HFFc6 (cell line): ENCODE results near the gene SNX30. TPM values are rescaled to one million over a fixed set of nuclear protein-coding genes. Genes with fewer than 3 reads are reported as not detected.

Experiments used
- DNase-seq: peaks from one replicate; pipeline ENCODE4 v3.0.0-alpha.2; 2018
- H3K27ac Mint-ChIP-seq: 2 replicates; pipeline ENCODE4 v1.8.0; 2020; ENCODE audit warnings: mild to moderate bottlenecking, mixed read lengths
- H3K27me3 Mint-ChIP-seq: 2 replicates; pipeline ENCODE4 v1.8.0; 2021; ENCODE audit warnings: mild to moderate bottlenecking, moderate library complexity, mixed read lengths; ENCODE audit not compliant: insufficient read depth
- H3K36me3 Mint-ChIP-seq: 2 replicates; pipeline ENCODE4 v1.8.0; 2021; ENCODE audit warnings: low read depth, mixed read lengths
- H3K4me1 Mint-ChIP-seq: 2 replicates; pipeline ENCODE4 v1.8.0; 2020; ENCODE audit warnings: low read depth, mixed read lengths
- H3K4me3 Mint-ChIP-seq: 2 replicates; pipeline ENCODE4 v1.8.0; 2020; ENCODE audit warnings: mild to moderate bottlenecking, moderate library complexity, mixed read lengths
- H3K9me3 Mint-ChIP-seq: 2 replicates; pipeline ENCODE4 v1.8.0; 2020; ENCODE audit warnings: mild to moderate bottlenecking, mixed read lengths
- CTCF ChIP-seq: fragments of 200-600 bp; sonication (generic); IDR thresholded peaks from 2 replicates; pipeline ENCODE4 v1.5.0; 2021; ENCODE audit warnings: antibody characterized with exemption, mild to moderate bottlenecking
- total RNA-seq, 6 experiments: library from RNA; stranded (reverse); fragmentation: NEBNext Ultra II Directional; extraction: Animal tissue kit (Norgen Biotek cat#: 25700); gene quantifications; 2 replicates in 1 of 6; 3 replicates in 5 of 6; pipeline ENCODE4 v1.2.3, GENCODE V29; 2021

SNX30 gene
- total RNA-seq, 6 experiments from 2014 or later = 11.1 to 14.9 (median 13.9) TPM

- no peaks in the 10 kb centered on the region for H3K36me3 Mint-ChIP-seq
- no peak for TF ChIP-seq CTCF
- no peak overlapping the region for H3K27ac Mint-ChIP-seq
- peaks cover 1% of the 10 kb centered on the region for H3K4me1 Mint-ChIP-seq
- no peak for DNase-seq
- H3K9me3 Mint-ChIP-seq = peaks cover 4% of the 10 kb centered on the region; the same call in 1 of the 2 replicates
- peaks cover 6% of the 10 kb centered on the region; the same call in 1 of the 2 replicates for H3K27me3 Mint-ChIP-seq
- H3K4me3 Mint-ChIP-seq = no peak overlapping the region
Measured at GRCh38 chr9:112744177-112744576, 6.4 kb upstream of the SNX30 start.

GRCh38 chr9:112747094-112747493 lies 3.5 kb upstream of the SNX30 start:
- no peak for DNase-seq
- H3K9me3 Mint-ChIP-seq = no peaks in the 10 kb centered on the region
- TF ChIP-seq CTCF = no peak
- H3K36me3 Mint-ChIP-seq = peaks cover 3% of the 10 kb centered on the region; the same call in 1 of the 2 replicates
- H3K4me3 Mint-ChIP-seq = no peak overlapping the region
- no peaks in the 10 kb centered on the region for H3K27me3 Mint-ChIP-seq
- H3K4me1 Mint-ChIP-seq = peaks cover 22% of the 10 kb centered on the region
- H3K27ac Mint-ChIP-seq = no peak overlapping the region

GRCh38 chr9:112750764-112751055 lies 150 bp downstream of the SNX30 start:
- TF ChIP-seq CTCF = no peak
- Mint-ChIP-seq H3K27ac (no peak overlapping the region), H3K36me3 (peaks cover 3% of the 10 kb centered on the region; the same call in 1 of the 2 replicates), H3K27me3 (no peaks in the 10 kb centered on the region; the same call in 1 of the 2 replicates), H3K4me3 (no peak overlapping the region), H3K9me3 (no peaks in the 10 kb centered on the region), H3K4me1 (peaks cover 58% of the 10 kb centered on the region)
- no peak for DNase-seq

- Mint-ChIP-seq H3K27me3 (no peaks in the 10 kb centered on the region; the same call in 1 of the 2 replicates), H3K4me1 (peaks cover 63% of the 10 kb centered on the region), H3K9me3 (no peaks in the 10 kb centered on the region), H3K4me3 (peak overlapping the region; percentile 90), H3K27ac (peak overlapping the region; percentile 71), H3K36me3 (peaks cover 3% of the 10 kb centered on the region; the same call in 1 of the 2 replicates)
- DNase-seq = peak; percentile 65
- no peak for TF ChIP-seq CTCF
Measured at GRCh38 chr9:112751056-112751795, 666 bp downstream of the SNX30 start.

- TF ChIP-seq CTCF = no peak
- Mint-ChIP-seq H3K4me3 (peak overlapping the region; percentile 58), H3K27ac (peak overlapping the region; percentile 89), H3K9me3 (no peaks in the 10 kb centered on the region), H3K4me1 (peaks cover 75% of the 10 kb centered on the region), H3K27me3 (no peaks in the 10 kb centered on the region; the same call in 1 of the 2 replicates), H3K36me3 (peaks cover 3% of the 10 kb centered on the region; the same call in 1 of the 2 replicates)
- DNase-seq = no peak
Measured at GRCh38 chr9:112752334-112753125, 2.0 kb downstream of the SNX30 start.
